Right kidney (tissue), 1 donor: ENCODE measurements around the gene FIGNL1.
A peak's percentile ranks its signal among the peaks of the same experiment; 100 is the strongest.

ENCODE experiments used
- DNase-seq: peaks from one replicate; pipeline ENCODE4 v3.0.0-alpha.2; 2016

Gene FIGNL1

GRCh38 chr7:50428911-50429310 is 21.2 kb downstream of the FIGNL1 start:
- no peak for DNase-seq

DNA sequence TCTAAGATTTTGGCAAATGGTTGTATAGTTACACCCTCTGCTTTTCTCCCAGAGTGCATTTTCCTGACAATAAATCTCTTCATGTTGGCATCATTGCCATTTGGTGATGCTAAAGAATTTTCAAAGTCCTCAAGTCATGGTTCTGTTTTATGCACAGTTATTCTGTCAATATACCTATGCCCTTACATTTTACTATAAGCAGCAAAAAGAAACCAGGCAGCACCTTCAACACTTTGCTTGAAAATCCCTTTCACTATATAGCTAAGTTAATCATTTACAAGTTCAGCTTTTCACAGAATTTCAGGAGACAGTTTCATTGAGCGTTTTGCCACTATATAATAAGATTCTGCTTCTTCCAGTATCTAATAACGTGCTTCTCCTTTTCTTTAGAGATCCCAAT is 22.6 kb downstream of the FIGNL1 start:
- DNase-seq: no peak

- DNase-seq: no peak
Observed at GRCh38 chr7:50426280-50427045, 23.7 kb downstream of the FIGNL1 start.

GRCh38 chr7:50425318-50425717 is 24.8 kb downstream of the FIGNL1 start:
- no peak for DNase-seq

DNA sequence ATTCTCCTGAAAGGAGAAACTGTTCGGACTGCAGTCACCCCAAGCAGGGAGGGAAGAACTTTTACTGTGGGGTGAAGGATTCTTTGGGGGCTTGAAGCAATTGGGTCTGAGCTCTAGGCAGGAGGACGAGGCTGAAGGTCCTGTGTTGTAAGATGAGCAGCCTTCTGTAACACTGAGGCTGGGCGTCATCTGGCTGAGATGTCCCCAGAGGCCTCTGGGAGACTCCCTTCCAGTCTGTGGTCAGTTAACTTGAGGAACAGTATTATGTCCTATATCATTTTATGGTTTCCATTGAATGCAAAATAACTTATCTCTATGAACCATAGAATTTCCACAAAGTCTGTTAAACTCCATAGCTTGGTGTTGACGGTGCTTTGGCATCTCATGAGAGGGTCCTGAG is 26.3 kb downstream of the FIGNL1 start:
- DNase-seq: no peak

DNA sequence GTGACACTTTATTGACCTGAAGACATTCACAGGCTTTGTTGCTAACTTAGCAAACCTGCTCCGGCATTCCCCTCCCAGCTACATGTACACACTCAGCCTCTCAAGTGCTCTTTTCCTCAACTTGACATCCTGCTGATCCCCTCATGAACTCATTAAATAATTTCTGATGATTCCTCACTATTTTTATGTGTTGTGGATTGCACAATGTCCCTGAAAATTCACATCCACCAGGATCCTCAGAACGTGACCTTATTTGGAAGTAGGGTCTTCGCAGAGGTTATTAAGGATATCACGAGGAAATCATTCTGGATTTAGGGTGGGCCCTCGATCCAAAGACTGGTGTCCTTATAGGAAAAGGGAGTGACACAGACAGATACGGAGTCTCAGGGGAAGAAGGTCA is 27.3 kb downstream of the FIGNL1 start:
- DNase-seq: no peak

DNA sequence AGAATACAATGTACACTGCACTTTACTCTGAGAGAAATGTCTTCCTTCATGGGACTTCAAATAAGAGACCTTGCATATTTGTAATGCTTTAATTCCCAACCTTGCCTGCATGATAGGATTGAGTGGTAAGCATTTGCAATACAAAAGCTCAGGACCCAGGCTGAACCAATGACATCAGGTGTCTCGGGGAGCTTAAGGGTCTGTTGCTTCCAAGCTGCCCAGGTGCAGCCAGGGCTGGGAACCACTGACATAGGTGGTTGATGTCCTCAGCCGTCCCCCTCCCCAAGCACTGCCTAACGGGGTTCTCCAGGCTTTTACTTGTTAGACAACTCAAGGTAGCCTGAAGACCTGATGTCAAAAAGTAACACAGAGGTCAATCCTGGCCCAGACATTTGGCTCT is 29.1 kb downstream of the FIGNL1 start:
- no peak for DNase-seq

DNA sequence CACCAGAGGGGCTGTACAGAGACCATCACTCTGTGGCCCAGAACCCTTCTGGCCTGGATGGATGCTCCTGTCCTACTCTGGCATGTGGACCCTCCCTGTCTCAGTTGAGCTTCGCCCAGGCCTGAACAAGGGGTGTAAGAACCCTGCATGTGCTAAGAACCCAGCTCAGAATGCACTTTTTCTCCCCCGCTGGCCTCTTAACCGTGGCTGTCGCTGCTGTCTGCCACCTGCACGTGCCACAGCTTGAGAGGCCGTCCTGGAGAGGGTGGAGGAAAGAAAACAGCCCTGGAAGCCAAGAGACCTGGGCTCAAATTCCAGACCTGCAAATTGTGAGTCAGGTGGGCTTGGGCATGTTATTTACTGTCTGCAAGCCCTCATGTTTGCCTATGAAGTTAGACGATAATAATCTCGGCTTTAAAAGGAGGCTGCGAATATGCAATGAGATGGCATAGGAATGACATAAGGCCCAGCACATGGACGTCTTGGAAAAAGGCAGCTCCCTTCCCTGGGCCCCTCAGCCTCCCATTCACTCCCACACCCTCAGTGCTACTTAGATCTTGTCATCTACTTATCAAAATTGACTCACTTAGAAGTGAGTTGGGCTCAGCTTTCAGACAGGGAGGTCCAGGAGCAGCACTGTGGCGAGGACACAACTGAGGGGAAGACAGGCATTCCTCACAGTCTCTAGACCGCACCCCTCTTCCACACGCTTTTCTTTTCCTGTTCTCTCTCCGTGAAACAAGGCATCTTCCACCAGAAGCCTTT is 31.4 kb downstream of the FIGNL1 start:
- no peak for DNase-seq

GRCh38 chr7:50418086-50418515 is 32.0 kb downstream of the FIGNL1 start:
- peak; percentile 51 for DNase-seq

GRCh38 chr7:50416527-50417182 is 33.5 kb downstream of the FIGNL1 start:
- no peak for DNase-seq

GRCh38 chr7:50415844-50416364 is 34.2 kb downstream of the FIGNL1 start:
- DNase-seq: no peak

GRCh38 chr7:50413561-50413960 is 36.6 kb downstream of the FIGNL1 start:
- DNase-seq: no peak

- DNase-seq: no peak
Observed at GRCh38 chr7:50412973-50413372, 37.2 kb downstream of the FIGNL1 start.

DNA sequence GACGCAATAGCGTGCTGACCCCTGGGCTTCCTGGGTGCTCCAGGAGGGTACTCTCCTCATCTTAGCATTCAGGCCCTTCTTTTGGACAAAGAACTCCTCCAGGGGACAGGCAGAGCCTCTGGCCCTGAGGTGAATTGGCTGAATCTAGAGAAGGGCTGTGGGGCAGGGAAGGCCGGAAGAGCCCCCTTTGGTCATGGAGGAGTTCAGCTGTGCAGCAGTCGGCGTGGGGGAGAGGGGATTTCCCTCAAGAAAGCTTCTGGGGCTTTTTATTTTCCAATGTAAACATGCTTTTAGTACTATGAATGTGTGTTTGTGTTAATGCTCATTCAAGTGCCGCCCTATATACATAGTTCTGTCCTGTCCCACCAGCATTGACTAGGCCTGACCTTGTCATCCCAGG is 38.8 kb downstream of the FIGNL1 start:
- no peak for DNase-seq

- DNase-seq: no peak
Observed at GRCh38 chr7:50409856-50410745, 40.0 kb downstream of the FIGNL1 start.

GRCh38 chr7:50406935-50407334 is 43.2 kb downstream of the FIGNL1 start:
- DNase-seq: no peak

DNA sequence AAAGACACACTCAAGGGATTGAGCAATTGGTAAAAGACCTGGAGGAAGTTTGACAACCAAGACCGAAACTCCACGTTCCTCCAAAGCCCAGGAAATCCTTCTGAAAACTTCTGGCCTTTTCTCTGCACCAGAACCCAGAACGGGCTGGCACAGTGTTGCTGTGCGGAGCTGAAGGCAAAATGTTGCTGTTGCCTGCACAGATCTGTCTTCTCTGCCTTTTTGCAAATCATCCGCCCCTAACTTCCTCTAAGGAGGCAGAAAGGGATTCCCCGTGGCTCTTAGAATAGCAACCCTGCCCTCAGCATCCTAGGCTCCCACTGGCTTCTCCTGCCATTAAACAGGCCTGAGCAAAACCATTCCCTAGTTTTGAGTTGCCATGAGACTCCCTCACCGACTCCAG is 44.9 kb downstream of the FIGNL1 start:
- DNase-seq: no peak

DNA sequence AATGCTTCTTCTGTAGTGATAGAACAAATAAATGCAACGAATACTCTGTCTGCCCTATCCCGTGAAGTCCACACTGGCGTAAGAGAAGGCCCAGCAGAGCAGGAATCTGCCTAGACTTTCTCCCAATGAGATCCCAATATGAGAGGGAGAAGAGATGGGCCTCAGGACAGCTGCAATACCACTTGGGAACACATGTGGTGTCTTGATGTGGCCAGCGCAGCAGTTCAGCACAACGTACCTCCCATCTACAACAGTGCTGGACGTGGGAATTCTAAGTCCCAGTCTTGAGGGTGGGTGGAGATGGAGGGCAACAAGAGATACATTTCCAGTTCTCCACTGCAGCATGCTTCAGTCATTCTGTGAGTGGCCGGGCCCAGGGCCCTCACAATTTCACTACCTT is 45.8 kb downstream of the FIGNL1 start:
- no peak for DNase-seq

- peak; percentile 25 for DNase-seq
Observed at GRCh38 chr7:50400114-50400513, 50.0 kb downstream of the FIGNL1 start.

GRCh38 chr7:50399635-50400034 is 50.5 kb downstream of the FIGNL1 start:
- DNase-seq: no peak

- no peak for DNase-seq
Observed at GRCh38 chr7:50399206-50399605, 50.9 kb downstream of the FIGNL1 start.

DNA sequence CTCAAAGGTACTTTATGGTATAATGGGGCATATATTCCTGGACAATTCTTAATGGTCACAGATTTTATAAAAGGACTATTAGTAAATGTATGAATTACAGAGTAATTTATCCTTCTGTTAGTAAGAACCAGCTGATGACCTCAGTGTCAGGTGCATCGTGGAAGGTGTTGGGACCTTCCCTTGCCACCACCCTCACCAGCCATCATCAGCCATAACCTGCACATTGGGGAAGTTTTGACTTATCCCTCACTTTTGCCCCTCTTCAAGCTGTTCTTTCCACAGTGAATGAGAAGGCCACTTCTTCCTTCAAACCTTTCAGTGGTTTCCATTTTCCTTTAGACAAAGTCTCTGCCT is 52.2 kb downstream of the FIGNL1 start:
- DNase-seq: no peak
